ENCODE measurements around the gene TTLL7.

The TTLL7 gene

DNA sequence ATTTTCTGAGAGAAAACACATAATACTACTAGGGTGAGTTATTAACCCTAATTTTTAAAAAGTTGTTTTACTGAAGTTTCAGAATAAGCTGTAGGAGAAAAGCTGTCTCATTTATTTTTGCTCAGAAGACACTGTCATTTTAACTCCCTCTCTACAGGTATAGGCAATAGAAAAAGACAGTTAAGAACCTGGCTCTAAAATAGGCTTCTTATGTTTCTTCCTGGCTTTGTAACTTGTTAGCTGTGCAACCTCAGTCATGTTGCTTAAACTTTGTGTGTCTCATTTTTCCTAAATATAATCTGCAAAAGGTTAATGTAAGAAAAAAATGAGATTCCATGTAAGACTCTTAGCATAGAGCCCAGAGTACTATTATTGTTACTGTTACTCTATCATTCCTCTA is 64.4 kb downstream of the TTLL7 start:
- no peaks in the 10 kb centered on the region for H3K9me3 Mint-ChIP-seq
- no peak overlapping the region for H3K27ac Mint-ChIP-seq
- DNase-seq (no peak), ATAC-seq (replicated peaks) (no peak)
- no peaks in the 10 kb centered on the region for H3K36me3 Mint-ChIP-seq (ENCODE audit: insufficient read depth)
- no peak overlapping the region for H3K4me3 Mint-ChIP-seq
- H3K4me1 Mint-ChIP-seq (ENCODE audit: low read depth in 2 of 2) = no peaks in the 10 kb centered on the region
- H3K27me3 Mint-ChIP-seq = peaks cover 0 to 11% of the 10 kb centered on the region in 2 donors

DNA sequence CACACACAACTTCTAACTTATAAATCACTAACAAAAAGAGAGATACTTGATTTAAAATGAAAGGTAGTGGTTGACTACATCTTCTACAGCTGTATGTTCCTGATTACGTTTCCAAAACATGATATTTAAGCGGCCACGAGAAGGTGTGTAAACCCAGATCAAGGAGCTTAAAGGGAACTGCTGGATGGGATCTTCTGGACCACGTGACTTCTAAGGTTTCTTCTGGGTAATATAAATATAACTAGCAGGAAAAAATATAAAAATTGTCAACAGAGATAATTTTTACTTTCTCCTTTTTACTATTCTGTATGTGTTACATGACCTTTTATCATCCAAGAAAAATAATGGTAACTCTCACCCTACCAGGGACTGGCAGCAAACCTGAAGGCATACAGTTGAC is 66.2 kb downstream of the TTLL7 start:
- Mint-ChIP-seq H3K4me3 (no peak overlapping the region), H3K9me3 (no peaks in the 10 kb centered on the region), H3K36me3 (ENCODE audit: insufficient read depth) (no peaks in the 10 kb centered on the region), H3K27ac (no peak overlapping the region), H3K27me3 (peaks cover 0 to 12% of the 10 kb centered on the region in 2 donors), H3K4me1 (ENCODE audit: low read depth in 2 of 2) (no peaks in the 10 kb centered on the region)
- no peak for DNase-seq
- ATAC-seq (replicated peaks) = no peak

DNA sequence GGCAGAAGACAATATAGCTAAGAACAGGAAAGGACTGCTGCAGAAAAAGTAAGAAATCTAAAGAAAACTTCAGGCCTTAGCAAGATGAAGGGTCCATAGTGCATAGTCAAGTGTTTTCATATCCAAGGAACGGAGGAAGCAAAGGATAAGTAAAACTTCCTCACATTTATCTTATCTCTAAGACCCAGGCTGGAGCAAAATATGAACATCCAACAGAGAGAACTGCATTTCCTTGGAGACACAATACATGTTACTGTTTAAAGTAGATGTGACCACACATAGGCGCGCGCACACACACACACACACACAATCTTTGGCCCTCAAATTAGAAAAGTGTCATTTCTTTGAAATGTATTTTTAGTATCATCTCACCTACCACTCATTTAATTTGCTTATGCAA is 66.7 kb downstream of the TTLL7 start:
- DNase-seq (no peak), ATAC-seq (replicated peaks) (no peak)
- Mint-ChIP-seq H3K4me1 (ENCODE audit: low read depth in 2 of 2) (no peaks in the 10 kb centered on the region), H3K36me3 (ENCODE audit: insufficient read depth) (no peaks in the 10 kb centered on the region), H3K4me3 (no peak overlapping the region), H3K9me3 (no peaks in the 10 kb centered on the region), H3K27ac (no peak overlapping the region), H3K27me3 (peaks cover 0 to 12% of the 10 kb centered on the region in 2 donors)

DNA sequence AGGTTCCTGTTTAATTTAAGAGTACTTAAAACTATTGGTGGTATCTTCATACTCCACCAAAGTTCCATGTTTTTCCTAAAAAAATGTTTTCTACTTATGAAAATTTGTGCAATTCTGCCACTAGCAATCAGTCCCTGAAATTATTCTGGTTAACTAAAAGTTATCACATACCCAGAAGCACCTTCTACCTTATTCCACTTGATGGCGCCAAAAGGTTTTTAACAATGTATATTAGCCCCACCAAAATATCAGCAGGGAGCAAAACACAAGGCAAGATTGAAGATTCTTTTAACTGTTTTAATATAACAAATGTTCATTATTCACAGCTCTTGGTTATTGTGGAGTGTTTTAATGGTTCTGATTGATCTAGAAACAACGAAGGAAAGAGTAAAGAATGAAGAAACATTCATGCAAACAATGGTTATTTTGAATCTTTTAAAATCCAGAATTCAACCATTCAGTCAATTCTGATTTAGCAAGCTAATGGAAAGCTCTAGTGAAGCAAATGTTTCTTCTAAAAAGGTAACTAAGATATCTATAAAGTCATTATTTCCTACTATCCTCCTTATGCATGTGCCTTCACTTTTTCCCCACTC is 67.2 kb downstream of the TTLL7 start:
- ATAC-seq (replicated peaks) = peak; percentile 76
- H3K4me1 Mint-ChIP-seq (ENCODE audit: low read depth in 2 of 2) = no peaks in the 10 kb centered on the region
- H3K4me3 Mint-ChIP-seq = no peak overlapping the region
- peak; percentile 7 to 33 (median 9) for DNase-seq
- H3K27ac Mint-ChIP-seq = no peak overlapping the region
- H3K36me3 Mint-ChIP-seq (ENCODE audit: insufficient read depth) = no peaks in the 10 kb centered on the region
- H3K27me3 Mint-ChIP-seq = peaks cover 0 to 12% of the 10 kb centered on the region in 2 donors
- no peaks in the 10 kb centered on the region for H3K9me3 Mint-ChIP-seq

DNA sequence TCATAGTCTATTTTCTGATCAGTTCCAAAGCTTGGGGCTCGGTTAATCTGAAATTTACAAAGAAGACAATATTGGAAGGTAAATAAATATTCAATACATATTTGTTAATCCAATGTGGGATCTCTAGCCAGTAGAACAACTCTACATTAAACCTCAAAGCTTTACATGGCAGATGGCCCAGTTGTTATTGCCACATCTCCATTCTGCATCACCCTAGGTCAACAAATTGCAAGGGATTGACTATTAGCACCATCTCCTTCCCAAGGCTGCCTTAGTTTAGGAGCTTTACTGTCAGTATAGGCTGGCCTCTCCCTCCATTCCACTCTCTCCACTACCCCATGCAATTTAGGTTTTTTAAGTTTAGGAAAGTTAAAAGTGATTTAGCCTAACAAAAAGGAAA is 69.7 kb downstream of the TTLL7 start:
- Mint-ChIP-seq H3K27me3 (peaks cover 0 to 16% of the 10 kb centered on the region in 2 donors), H3K4me3 (no peak overlapping the region), H3K36me3 (ENCODE audit: insufficient read depth) (no peaks in the 10 kb centered on the region), H3K4me1 (ENCODE audit: low read depth in 2 of 2) (no peaks in the 10 kb centered on the region), H3K27ac (no peak overlapping the region), H3K9me3 (no peaks in the 10 kb centered on the region)
- ATAC-seq (replicated peaks) (no peak), DNase-seq (no peak)

DNA sequence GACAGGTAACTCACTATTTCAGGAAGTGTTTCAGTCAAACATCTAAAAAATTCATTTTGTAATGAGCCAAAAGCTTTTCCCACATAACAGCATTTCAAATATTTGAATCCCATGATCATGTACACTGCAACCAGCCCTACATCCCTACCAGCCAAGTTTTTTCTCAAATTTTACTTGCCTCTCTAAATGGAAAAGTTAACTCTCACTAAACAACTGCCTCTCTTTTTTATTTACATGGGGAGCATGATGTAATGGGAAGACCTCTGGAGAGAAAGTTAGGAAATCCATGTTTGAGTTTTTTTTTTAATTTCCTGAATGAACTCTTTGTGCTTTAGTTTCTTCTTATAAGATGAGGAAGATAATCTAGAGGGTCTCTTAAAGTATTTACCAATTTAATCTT is 70.5 kb downstream of the TTLL7 start:
- DNase-seq (no peak), ATAC-seq (replicated peaks) (no peak)
- Mint-ChIP-seq H3K4me3 (no peak overlapping the region), H3K27ac (no peak overlapping the region), H3K4me1 (ENCODE audit: low read depth in 2 of 2) (no peaks in the 10 kb centered on the region), H3K27me3 (peaks cover 0 to 24% of the 10 kb centered on the region in 2 donors), H3K36me3 (ENCODE audit: insufficient read depth) (no peaks in the 10 kb centered on the region), H3K9me3 (no peaks in the 10 kb centered on the region)

DNA sequence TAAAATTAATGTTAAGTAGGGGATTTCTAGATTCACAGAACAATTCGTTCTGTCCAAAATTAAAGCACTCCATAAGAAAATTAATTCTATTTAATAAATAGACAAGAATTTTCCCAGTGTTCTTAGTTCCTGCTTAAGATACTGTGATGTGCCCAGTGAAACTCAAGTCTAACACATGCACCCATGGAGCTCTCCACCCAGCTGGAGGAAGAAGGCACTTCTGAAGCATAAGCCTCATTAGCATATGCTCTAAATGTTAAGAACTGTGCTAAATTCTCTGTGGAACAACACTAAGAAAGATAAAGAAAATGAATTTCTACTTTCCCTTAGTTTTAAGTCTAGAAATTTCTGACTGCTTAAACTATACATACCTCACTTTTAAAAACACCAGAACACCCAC is 71.2 kb downstream of the TTLL7 start:
- no peaks in the 10 kb centered on the region for H3K9me3 Mint-ChIP-seq
- no peak overlapping the region for H3K4me3 Mint-ChIP-seq
- no peaks in the 10 kb centered on the region for H3K36me3 Mint-ChIP-seq (ENCODE audit: insufficient read depth)
- H3K4me1 Mint-ChIP-seq (ENCODE audit: low read depth in 2 of 2) = no peaks in the 10 kb centered on the region
- H3K27ac Mint-ChIP-seq = no peak overlapping the region
- ATAC-seq (replicated peaks) (no peak), DNase-seq (no peak)
- peaks cover 0 to 25% of the 10 kb centered on the region in 2 donors for H3K27me3 Mint-ChIP-seq

DNA sequence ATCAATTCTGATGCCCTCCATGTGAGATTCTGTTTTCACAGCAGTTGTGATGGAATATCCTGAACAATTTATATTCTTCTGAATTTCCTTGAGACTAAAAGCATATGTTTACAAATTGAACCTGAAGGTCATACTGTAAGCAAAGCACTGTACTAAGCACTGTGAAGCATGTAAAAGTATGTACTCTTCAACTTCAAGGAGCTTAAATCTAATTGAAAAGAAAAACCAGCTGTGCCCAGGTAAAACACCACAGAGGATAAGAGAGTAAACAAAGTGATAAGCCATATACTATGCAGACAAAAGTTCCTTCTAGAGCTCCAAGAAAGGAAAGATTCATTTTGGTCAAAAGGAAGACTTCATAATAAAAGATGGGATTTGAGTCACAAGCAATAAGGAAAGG is 71.9 kb downstream of the TTLL7 start:
- Mint-ChIP-seq H3K27me3 (peaks cover 0 to 25% of the 10 kb centered on the region in 2 donors), H3K9me3 (no peaks in the 10 kb centered on the region), H3K4me3 (no peak overlapping the region), H3K27ac (no peak overlapping the region), H3K4me1 (ENCODE audit: low read depth in 2 of 2) (no peaks in the 10 kb centered on the region), H3K36me3 (ENCODE audit: insufficient read depth) (no peaks in the 10 kb centered on the region)
- ATAC-seq (replicated peaks) (no peak), DNase-seq (no peak)

DNA sequence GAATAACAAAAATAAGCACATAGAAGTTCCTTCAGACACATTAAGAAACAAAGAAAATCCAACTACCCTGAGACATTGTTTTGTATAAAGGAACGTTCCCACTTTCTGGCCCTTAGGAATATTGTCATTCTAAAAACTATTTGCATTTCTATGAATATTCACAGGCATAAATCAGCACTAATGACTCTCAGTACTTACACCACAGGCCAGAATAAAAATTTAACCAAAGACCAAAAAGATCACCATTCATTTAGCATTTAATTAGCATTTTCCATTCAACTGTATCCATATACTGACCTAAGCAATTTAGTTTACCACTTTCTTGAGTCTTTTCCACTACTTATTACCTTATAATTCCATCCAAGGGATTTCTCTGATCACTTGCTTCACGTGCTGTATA is 75.4 kb downstream of the TTLL7 start:
- Mint-ChIP-seq H3K4me1 (ENCODE audit: low read depth in 2 of 2) (no peaks in the 10 kb centered on the region), H3K9me3 (no peaks in the 10 kb centered on the region), H3K4me3 (no peak overlapping the region), H3K36me3 (ENCODE audit: insufficient read depth) (no peaks in the 10 kb centered on the region), H3K27ac (no peak overlapping the region), H3K27me3 (peaks cover 0 to 32% of the 10 kb centered on the region in 2 donors)
- no peak for ATAC-seq (replicated peaks)
- no peak for DNase-seq

DNA sequence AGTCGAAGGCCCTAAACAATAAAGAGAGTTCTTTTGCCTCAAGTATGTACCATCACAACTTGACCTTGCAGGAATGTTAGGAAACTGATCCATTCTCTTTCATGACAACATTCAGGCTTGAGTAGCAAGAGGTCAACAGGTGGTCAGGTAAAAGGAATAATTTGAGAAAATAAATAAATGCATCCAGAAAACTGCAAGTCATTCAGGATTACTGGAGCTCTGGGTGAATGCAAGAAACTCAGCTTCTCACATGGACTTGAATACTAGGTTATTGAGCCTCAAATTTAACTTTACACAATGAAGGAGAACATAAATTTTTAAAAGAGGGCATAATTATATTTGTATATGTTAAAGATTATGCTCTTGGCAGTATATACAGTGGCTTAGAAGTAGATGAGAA is 76.5 kb downstream of the TTLL7 start:
- Mint-ChIP-seq H3K9me3 (no peaks in the 10 kb centered on the region), H3K4me3 (no peak overlapping the region)

DNA sequence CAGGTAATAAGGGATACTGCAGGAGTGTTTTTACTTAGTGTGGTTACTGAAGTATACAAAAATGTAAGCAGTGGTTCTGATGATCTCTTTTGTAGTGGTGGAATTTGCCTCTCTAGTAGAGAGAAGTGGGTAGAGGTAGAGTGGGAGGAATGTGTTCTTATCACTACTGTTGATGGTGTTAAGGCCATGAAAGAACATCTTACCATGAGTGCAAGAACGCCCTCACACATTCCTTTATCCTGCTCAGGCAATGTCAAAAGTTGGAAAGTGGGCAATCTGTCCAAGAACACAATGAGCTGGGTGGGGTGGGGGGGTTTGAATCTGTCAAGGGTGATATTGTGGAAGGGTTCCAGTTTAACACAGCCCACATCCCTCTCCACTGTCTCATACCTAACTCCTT is 78.6 kb downstream of the TTLL7 start:
- Mint-ChIP-seq H3K36me3 (ENCODE audit: insufficient read depth) (no peaks in the 10 kb centered on the region), H3K9me3 (no peaks in the 10 kb centered on the region), H3K27ac (no peak overlapping the region), H3K4me3 (no peak overlapping the region), H3K4me1 (ENCODE audit: low read depth in 2 of 2) (no peaks in the 10 kb centered on the region), H3K27me3 (peaks cover 0 to 32% of the 10 kb centered on the region in 2 donors)
- ATAC-seq (replicated peaks) (no peak), DNase-seq (no peak)

More for the DNA sequence above, 76.5 kb downstream of the TTLL7 start:
- H3K4me1 Mint-ChIP-seq (ENCODE audit: low read depth in 2 of 2) = no peaks in the 10 kb centered on the region
- DNase-seq (no peak), ATAC-seq (replicated peaks) (no peak)
- no peaks in the 10 kb centered on the region for H3K36me3 Mint-ChIP-seq (ENCODE audit: insufficient read depth)
- peaks cover 0 to 32% of the 10 kb centered on the region in 2 donors for H3K27me3 Mint-ChIP-seq
- H3K27ac Mint-ChIP-seq = no peak overlapping the region

DNA sequence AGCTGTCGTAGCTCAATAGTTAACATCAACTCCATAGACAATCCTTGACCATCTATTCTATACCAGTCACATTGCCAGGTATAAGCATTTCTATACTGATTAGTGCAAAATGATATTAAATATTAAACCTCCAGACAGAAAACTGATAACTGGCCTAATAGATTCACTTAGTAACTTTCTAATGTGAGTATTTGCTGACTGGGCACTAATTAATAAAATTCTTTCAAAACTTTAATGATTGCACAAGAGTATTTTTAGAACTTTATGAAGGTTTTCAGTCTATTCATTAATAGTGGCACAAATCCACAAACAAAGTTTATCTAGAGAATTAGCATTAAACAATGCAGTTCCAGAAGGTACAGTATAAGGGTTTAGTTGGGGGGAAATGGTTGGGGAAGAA is 79.1 kb downstream of the TTLL7 start:
- ATAC-seq (replicated peaks) = no peak
- H3K36me3 Mint-ChIP-seq (ENCODE audit: insufficient read depth) = no peaks in the 10 kb centered on the region
- H3K9me3 Mint-ChIP-seq = no peaks in the 10 kb centered on the region

DNA sequence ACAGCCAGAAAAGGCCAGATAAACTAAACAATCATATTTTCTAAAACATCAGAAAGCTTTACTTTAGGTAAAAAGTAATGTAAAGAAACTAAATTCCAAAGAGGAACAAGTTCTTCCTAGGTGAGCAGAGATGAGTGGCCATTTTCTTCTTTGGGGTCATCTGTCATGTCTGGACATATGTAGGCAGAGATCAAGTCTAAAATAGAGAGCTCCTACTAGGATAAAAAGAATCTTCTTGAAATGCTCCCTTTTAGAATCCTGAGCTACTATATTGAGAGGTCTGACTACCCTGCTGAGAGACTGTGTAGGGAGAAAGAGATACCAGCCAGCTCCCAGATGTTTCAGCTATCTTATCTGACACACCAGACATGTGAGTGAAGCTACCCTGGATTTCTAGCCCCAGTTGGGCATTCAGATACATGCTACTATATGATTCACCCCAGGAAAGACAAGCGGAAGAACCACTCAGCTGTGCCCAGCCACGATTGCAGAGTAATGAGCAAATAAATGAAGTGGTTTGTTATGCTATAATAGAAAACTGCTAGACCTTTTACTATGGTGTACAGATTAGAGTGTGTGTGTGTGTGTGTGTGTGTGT is 80.1 kb downstream of the TTLL7 start:
- Mint-ChIP-seq H3K27ac (no peak overlapping the region), H3K36me3 (ENCODE audit: insufficient read depth) (no peaks in the 10 kb centered on the region), H3K9me3 (no peaks in the 10 kb centered on the region), H3K4me1 (ENCODE audit: low read depth in 2 of 2) (no peaks in the 10 kb centered on the region), H3K27me3 (peaks cover 8 to 37% of the 10 kb centered on the region in 2 donors), H3K4me3 (no peak overlapping the region)
- DNase-seq (no peak), ATAC-seq (replicated peaks) (no peak)

More for the DNA sequence above, 79.1 kb downstream of the TTLL7 start:
- no peaks in the 10 kb centered on the region for H3K4me1 Mint-ChIP-seq (ENCODE audit: low read depth in 2 of 2)
- H3K27ac Mint-ChIP-seq = no peak overlapping the region
- no peak for DNase-seq
- H3K4me3 Mint-ChIP-seq = no peak overlapping the region
- H3K27me3 Mint-ChIP-seq = peaks cover 0 to 35% of the 10 kb centered on the region in 2 donors

DNA sequence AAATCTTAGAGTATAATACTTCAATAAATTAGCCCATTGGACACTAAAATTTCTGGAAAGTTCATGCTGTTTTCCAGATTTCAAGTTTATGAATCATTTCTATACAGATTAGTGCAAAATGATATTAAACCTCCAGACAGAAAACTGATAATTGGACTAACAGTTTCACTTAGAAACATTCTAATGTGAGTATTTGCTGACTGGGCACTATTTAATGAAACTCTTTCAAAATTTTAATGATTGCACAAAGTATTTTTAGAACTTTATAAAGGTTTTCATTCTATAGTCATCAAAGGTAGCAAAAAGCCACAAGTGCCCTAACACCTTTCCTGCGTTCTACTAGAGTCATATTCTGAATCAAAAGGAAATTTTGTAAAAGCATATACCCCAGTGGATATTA is 81.0 kb downstream of the TTLL7 start:
- Mint-ChIP-seq H3K36me3 (ENCODE audit: insufficient read depth) (no peaks in the 10 kb centered on the region), H3K4me1 (ENCODE audit: low read depth in 2 of 2) (no peaks in the 10 kb centered on the region), H3K27me3 (peaks cover 11 to 38% of the 10 kb centered on the region in 2 donors), H3K9me3 (no peaks in the 10 kb centered on the region), H3K4me3 (no peak overlapping the region), H3K27ac (no peak overlapping the region)
- DNase-seq (no peak), ATAC-seq (replicated peaks) (no peak)

Data from effector memory CD8-positive, alpha-beta T cell (primary cell).